Prostate gland (tissue), 2 donors: ENCODE data around the gene AAMDC.
"Not testable (repeated sequence)": the region's sequence is repeated elsewhere in the genome, so short reads cannot be mapped to it uniquely, and the experiment has no call there.

Experiments
- CTCF ChIP-seq, 4 experiments: fragments of 200-600 bp in 2 of 4; fragments of 450-650 bp in 2 of 4; sonication (generic) in 2 of 4; IDR thresholded peaks; 1 replicate in 3 of 4; 2 replicates in 1 of 4; pipeline ENCODE4 v1.5.1; 2016 to 2019; ENCODE audit warnings: antibody characterized with exemption in 4 of 4, mild to moderate bottlenecking in 2 of 4, moderate library complexity in 2 of 4
- POLR2A ChIP-seq: fragments of 450-650 bp; IDR thresholded peaks from one replicate; pipeline ENCODE4 v1.6.1; 2016; ENCODE audit warnings: antibody characterized with exemption, mild to moderate bottlenecking

- TF ChIP-seq CTCF (IDR thresholded peaks at IDR 0.05); POLR2A: not testable (repeated sequence)
These were observed 57.3 kb downstream of the AAMDC start for GRCh38 chr11:77878247-77878646.
